ENCODE data around the gene ZNF518B.

- TF ChIP-seq POLR2A (IDR thresholded peaks at IDR 0.05) (no peak), CTCF (IDR thresholded peaks at IDR 0.05) (no peak)
Observed at GRCh38 chr4:10492464-10492863, 35.2 kb upstream of the ZNF518B start.

All from right lobe of liver (tissue), 4 donors.